Trophoblast cell (in vitro differentiated cells and primary cell): ENCODE measurements around the gene PAK1. TPM values are rescaled to one million over a fixed set of nuclear protein-coding genes. Genes with fewer than 3 reads are reported as not detected.

Source experiments
- DNase-seq, 2 donors: peaks; one replicate each; pipeline ENCODE4 v3.0.0-alpha.2; 2016
- H2AFZ ChIP-seq: 2 replicates; pipeline ENCODE4 v1.6.1; 2013; ENCODE audit warnings: low read length, moderate library complexity, mild to moderate bottlenecking; ENCODE audit not compliant: insufficient read depth, poor library complexity
- H2AK5ac ChIP-seq: 2 replicates; pipeline ENCODE4 v1.6.1; 2013; ENCODE audit warnings: mild to moderate bottlenecking, low read length
- H2BK120ac ChIP-seq: 2 replicates; pipeline ENCODE4 v1.6.1; 2013; ENCODE audit warnings: low read length, mild to moderate bottlenecking, moderate library complexity; ENCODE audit not compliant: insufficient read depth, poor library complexity
- H2BK12ac ChIP-seq: 2 replicates; pipeline ENCODE4 v1.6.1; 2013; ENCODE audit warnings: mild to moderate bottlenecking, low read length, moderate library complexity
- H2BK5ac ChIP-seq: 2 replicates; pipeline ENCODE4 v1.6.1; 2013; ENCODE audit warnings: low read length, low read depth, moderate library complexity, mild to moderate bottlenecking; ENCODE audit not compliant: poor library complexity
- H3K14ac ChIP-seq: 2 replicates; pipeline ENCODE4 v1.6.1; 2013; ENCODE audit warnings: mild to moderate bottlenecking, low read length
- H3K18ac ChIP-seq: 2 replicates; pipeline ENCODE4 v1.6.1; 2013; ENCODE audit warnings: mild to moderate bottlenecking, low read length
- H3K23ac ChIP-seq: 2 replicates; pipeline ENCODE4 v1.6.1; 2013; ENCODE audit warnings: low read length
- H3K27ac ChIP-seq: 2 replicates; pipeline ENCODE4 v1.5.1; 2013; ENCODE audit warnings: low read depth, mild to moderate bottlenecking, inconsistent platforms, low read length, moderate library complexity
- H3K27me3 ChIP-seq: 2 replicates; pipeline ENCODE4 v1.6.1; 2013; ENCODE audit warnings: inconsistent platforms, mild to moderate bottlenecking, low read length, moderate library complexity; ENCODE audit not compliant: insufficient read depth
- H3K36me3 ChIP-seq, 2 experiments: 1 replicate in 1 of 2; 2 replicates in 1 of 2; pipeline ENCODE4 v1.6.1; 2013; ENCODE audit warnings: low read length in 2 of 2, mild to moderate bottlenecking in 2 of 2, moderate library complexity in 1 of 2; ENCODE audit not compliant: insufficient read depth in 2 of 2, control insufficient read depth in 1 of 2
- H3K4ac ChIP-seq: 2 replicates; pipeline ENCODE4 v1.6.1; 2013; ENCODE audit warnings: low read depth, mild to moderate bottlenecking, low read length, moderate library complexity
- H3K4me1 ChIP-seq, 2 experiments: 1 replicate in 1 of 2; 2 replicates in 1 of 2; pipeline ENCODE4 v1.6.1; 2013; ENCODE audit warnings: low read length in 2 of 2, mild to moderate bottlenecking in 2 of 2, moderate library complexity in 1 of 2; ENCODE audit not compliant: insufficient read depth in 2 of 2, control insufficient read depth in 1 of 2
- H3K4me2 ChIP-seq: 2 replicates; pipeline ENCODE4 v1.6.1; 2013; ENCODE audit warnings: inconsistent platforms, mild to moderate bottlenecking, low read length, moderate library complexity
- H3K4me3 ChIP-seq: 2 replicates; pipeline ENCODE4 v1.5.1; 2013; ENCODE audit warnings: mild to moderate bottlenecking, low read depth, low read length, inconsistent platforms
- H3K79me1 ChIP-seq: one replicate; pipeline ENCODE4 v1.6.1; 2013; ENCODE audit warnings: low read length
- H3K79me2 ChIP-seq: 2 replicates; pipeline ENCODE4 v1.6.1; 2013; ENCODE audit warnings: low read length, mild to moderate bottlenecking; ENCODE audit not compliant: control insufficient read depth, insufficient read depth, poor library complexity
- H3K9ac ChIP-seq: 2 replicates; pipeline ENCODE4 v1.6.1; 2013; ENCODE audit warnings: mild to moderate bottlenecking, low read length
- H3K9me3 ChIP-seq: 2 replicates; pipeline ENCODE4 v1.6.1; 2013; ENCODE audit warnings: low read depth, mild to moderate bottlenecking, control low read depth, inconsistent platforms, low read length; ENCODE audit not compliant: insufficient read depth
- H4K12ac ChIP-seq: 2 replicates; pipeline ENCODE4 v1.6.1; 2013; ENCODE audit warnings: low read depth, mild to moderate bottlenecking, low read length, moderate library complexity
- H4K8ac ChIP-seq: 2 replicates; pipeline ENCODE4 v1.6.1; 2013; ENCODE audit warnings: low read depth, mild to moderate bottlenecking, low read length, moderate library complexity
- H4K91ac ChIP-seq: one replicate; pipeline ENCODE4 v1.6.1; 2013; ENCODE audit warnings: low read depth, mild to moderate bottlenecking, low read length, moderate library complexity
- WGBS: extraction: QIAGEN DNeasy Blood & Tissue Kit; methylation state at CpG from one replicate; pipeline ENCODE4 v1.1.7; 2013; ENCODE audit warnings: missing lambda C conversion rate; ENCODE audit not compliant: insufficient read length, insufficient coverage; ENCODE audit errors: extremely low coverage; 5-methylcytosine and 5-hydroxymethylcytosine counted together
- polyA plus RNA-seq: library from polyadenylated mRNA; stranded (reverse); fragments of 200-250 nt; gene quantifications from 2 replicates; pipeline ENCODE4 v1.2.3, GENCODE V29; 2013

PAK1 gene
- polyA plus RNA-seq, result 78.2 and 82.1 TPM in 2 replicates

DNA sequence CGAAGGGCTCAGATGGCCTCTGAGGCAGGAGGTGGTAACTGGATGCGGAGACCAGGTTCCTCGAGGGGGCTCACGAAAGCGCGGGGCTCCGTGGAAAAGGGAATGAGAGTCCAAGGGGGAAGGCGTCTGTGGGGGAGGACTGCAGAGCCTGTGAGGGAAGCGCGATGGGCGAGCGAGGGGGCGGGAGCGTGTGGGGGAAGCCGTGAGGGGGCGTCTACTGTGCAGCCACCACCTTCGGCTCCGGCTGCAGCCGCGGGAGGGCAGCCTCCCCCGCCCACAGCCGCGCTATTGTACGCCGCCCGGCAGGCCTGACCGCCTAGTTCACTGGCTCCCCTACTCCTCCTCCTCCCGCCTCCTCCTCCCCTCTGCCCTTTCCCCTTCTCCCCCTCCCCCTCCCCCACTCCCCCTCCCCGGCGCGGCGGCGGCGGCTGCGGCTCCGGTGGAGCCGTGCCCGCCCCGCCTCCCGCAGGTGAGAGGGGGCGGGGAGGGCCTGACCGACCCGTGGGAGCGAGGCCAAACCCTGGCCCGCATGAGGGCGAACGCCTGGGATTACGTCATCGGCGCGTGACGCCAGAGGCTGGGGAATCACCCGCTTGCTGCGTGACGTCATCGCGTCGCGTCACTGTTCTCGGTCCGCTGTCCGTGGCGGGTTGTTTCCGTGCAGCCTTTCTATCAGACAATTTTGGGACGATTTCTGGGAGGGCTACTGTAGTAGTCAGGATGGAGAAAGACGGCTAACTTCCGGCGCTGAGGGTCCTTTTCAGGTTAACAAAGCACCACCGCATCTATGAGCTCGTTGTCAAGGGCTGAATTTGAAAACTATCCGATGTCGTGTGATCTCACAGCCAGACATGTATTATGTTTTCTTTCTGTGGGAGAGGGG, at the start of gene PAK1:
Gene PAK1, minus strand, starts transcription at position 294 of the 883 bp plus-strand sequence. CDS start 81,574 bp downstream, outside the sequence.
- Histone ChIP-seq H3K36me3 (no peaks in the 10 kb centered on the region), H3K18ac (peak within 1 kb of the TSS; percentile 100), H3K27me3 (no peaks in the 10 kb centered on the region), H3K4me2 (peak within 1 kb of the TSS; percentile 56), H3K79me2 (peaks cover 9% of the 10 kb centered on the region), H4K12ac (peak within 1 kb of the TSS; percentile 79), H3K4ac (peak within 1 kb of the TSS; percentile 99), H4K8ac (peak within 1 kb of the TSS; percentile 100), H2BK12ac (peak within 1 kb of the TSS; percentile 76), H3K27ac (peak within 1 kb of the TSS; percentile 81), H4K91ac (peak within 1 kb of the TSS; percentile 95), H2AFZ (peak within 1 kb of the TSS; percentile 98), H3K79me1 (peaks cover 17% of the 10 kb centered on the region), H2BK5ac (peak within 1 kb of the TSS; percentile 99), H3K23ac (no peak within 1 kb of the TSS), H2AK5ac (peak within 1 kb of the TSS; percentile 96), H3K14ac (peak within 1 kb of the TSS; percentile 100), H3K4me1 (peaks cover 8 to 11% of the 10 kb centered on the region in 2 experiments), H3K4me3 (peak within 1 kb of the TSS; percentile 84), H3K9ac (peak within 1 kb of the TSS; percentile 82), H3K9me3 (no peaks in the 10 kb centered on the region), H2BK120ac (peak within 1 kb of the TSS; percentile 97)
- peak; percentile 99 to 100 for DNase-seq
- no CpG with 5 or more reads among the region's 72 CpGs for WGBS

- H3K14ac ChIP-seq, result no peak overlapping the region
- H2BK12ac ChIP-seq, result no peak overlapping the region
- H3K4ac ChIP-seq, result no peak overlapping the region
- DNase-seq, result no peak
- no peak overlapping the region for H2AK5ac ChIP-seq
- no peak overlapping the region for H3K27ac ChIP-seq
- no peaks in the 10 kb centered on the region for H3K9me3 ChIP-seq
- H2AFZ ChIP-seq, result no peak overlapping the region
- no peaks in the 10 kb centered on the region for H3K36me3 ChIP-seq
- H3K4me2 ChIP-seq, result no peak overlapping the region
- no peaks in the 10 kb centered on the region for H3K27me3 ChIP-seq
- H3K18ac ChIP-seq, result no peak overlapping the region
- H4K12ac ChIP-seq, result no peak overlapping the region
- H3K79me2 ChIP-seq, result no peaks in the 10 kb centered on the region
- no peak overlapping the region for H4K8ac ChIP-seq
- H3K9ac ChIP-seq, result no peak overlapping the region
- no peaks in the 10 kb centered on the region for H3K79me1 ChIP-seq
- no peak overlapping the region for H2BK120ac ChIP-seq
- no peaks in the 10 kb centered on the region for H3K4me1 ChIP-seq
- no peak overlapping the region for H4K91ac ChIP-seq
- no peak overlapping the region for H3K23ac ChIP-seq
- no peak overlapping the region for H3K4me3 ChIP-seq
- no peak overlapping the region for H2BK5ac ChIP-seq
These were observed 48.3 kb upstream of the PAK1 start for GRCh38 chr11:77522215-77522614.

DNA sequence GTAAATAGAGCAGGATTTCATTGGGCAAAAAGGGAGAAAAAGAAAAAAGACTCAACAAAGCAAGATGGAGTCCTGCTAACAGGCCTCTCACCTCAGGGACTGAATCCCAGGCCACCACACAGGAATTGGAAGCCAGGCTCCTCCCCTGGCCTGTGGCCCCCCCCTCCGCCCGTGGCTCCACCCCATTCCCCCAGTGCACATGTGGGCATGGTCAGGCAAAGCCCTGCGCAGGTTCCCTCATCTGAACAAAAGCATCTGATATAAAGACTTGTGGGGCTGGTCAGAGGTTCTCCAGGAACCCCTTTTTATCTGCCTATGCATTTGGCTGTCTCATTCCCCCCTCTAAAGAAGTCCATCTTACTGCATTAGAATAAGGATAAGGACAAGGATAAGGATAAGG, 46.0 kb upstream of the PAK1 start:
- no peaks in the 10 kb centered on the region for H3K9me3 ChIP-seq
- H3K27ac ChIP-seq, result no peak overlapping the region
- no peak overlapping the region for H3K23ac ChIP-seq
- WGBS, result no CpG with 5 or more reads among the region's 3 CpGs
- no peak overlapping the region for H2BK5ac ChIP-seq
- no peak overlapping the region for H2AFZ ChIP-seq
- no peak overlapping the region for H3K18ac ChIP-seq
- no peak overlapping the region for H2AK5ac ChIP-seq
- no peak overlapping the region for H3K4ac ChIP-seq
- no peak overlapping the region for H3K4me2 ChIP-seq
- no peak overlapping the region for H4K8ac ChIP-seq
- H3K9ac ChIP-seq, result no peak overlapping the region
- H2BK12ac ChIP-seq, result no peak overlapping the region
- no peak overlapping the region for H3K14ac ChIP-seq
- H3K4me3 ChIP-seq, result no peak overlapping the region
- no peaks in the 10 kb centered on the region for H3K4me1 ChIP-seq
- no peaks in the 10 kb centered on the region for H3K79me1 ChIP-seq
- no peaks in the 10 kb centered on the region for H3K36me3 ChIP-seq
- no peak overlapping the region for H4K12ac ChIP-seq
- no peak overlapping the region for H4K91ac ChIP-seq
- no peak overlapping the region for H2BK120ac ChIP-seq
- no peaks in the 10 kb centered on the region for H3K79me2 ChIP-seq
- no peaks in the 10 kb centered on the region for H3K27me3 ChIP-seq
- no peak for DNase-seq

DNA sequence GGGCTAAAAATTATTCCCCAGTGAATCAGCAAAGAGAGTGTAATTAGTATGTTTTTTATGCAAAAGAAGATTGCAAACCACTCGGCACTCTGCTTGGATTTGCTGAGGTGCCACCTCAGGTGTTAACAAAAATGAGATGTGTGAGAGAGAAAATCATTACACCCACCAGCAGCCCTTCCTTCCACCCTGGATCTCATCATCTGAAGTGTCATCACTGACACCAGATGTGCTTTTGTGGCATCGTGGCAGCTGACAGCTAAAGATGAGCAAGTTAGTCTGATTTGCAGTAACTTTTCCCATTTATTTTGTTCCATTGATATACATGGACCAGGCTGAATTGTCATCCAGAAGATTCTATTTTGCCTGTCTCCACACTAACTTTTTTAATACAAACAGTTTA, 44.6 kb upstream of the PAK1 start:
- no CpG with 5 or more reads among the region's 2 CpGs for WGBS
- H3K27me3 ChIP-seq, result no peaks in the 10 kb centered on the region
- H4K8ac ChIP-seq, result no peak overlapping the region
- H3K27ac ChIP-seq, result no peak overlapping the region
- no peak overlapping the region for H3K18ac ChIP-seq
- H3K9me3 ChIP-seq, result no peaks in the 10 kb centered on the region
- no peak overlapping the region for H3K4me2 ChIP-seq
- no peaks in the 10 kb centered on the region for H3K79me2 ChIP-seq
- no peak overlapping the region for H2AFZ ChIP-seq
- no peak overlapping the region for H3K9ac ChIP-seq
- H3K36me3 ChIP-seq, result no peaks in the 10 kb centered on the region
- H4K12ac ChIP-seq, result no peak overlapping the region
- H3K79me1 ChIP-seq, result no peaks in the 10 kb centered on the region
- no peaks in the 10 kb centered on the region for H3K4me1 ChIP-seq
- H2BK5ac ChIP-seq, result no peak overlapping the region
- no peak overlapping the region for H2BK12ac ChIP-seq
- DNase-seq, result no peak
- no peak overlapping the region for H3K4me3 ChIP-seq
- no peak overlapping the region for H3K4ac ChIP-seq
- no peak overlapping the region for H3K23ac ChIP-seq
- H2BK120ac ChIP-seq, result no peak overlapping the region
- no peak overlapping the region for H3K14ac ChIP-seq
- H2AK5ac ChIP-seq, result no peak overlapping the region
- H4K91ac ChIP-seq, result no peak overlapping the region
